ENCODE data around the gene MTMR10.

GRCh38 chr15:31016446-31016915, 25.1 kb upstream of the MTMR10 start:
- TF ChIP-seq CTCF (IDR thresholded peaks at IDR 0.05; ENCODE audit: poor library complexity, severe bottlenecking) (no peak), EZH2 (IDR thresholded peaks at IDR 0.05; ENCODE audit: borderline replicate concordance, insufficient read depth, low read length, poor library complexity, severe bottlenecking) (no peak), MXI1 (conservative IDR thresholded peaks at IDR 0.05; ENCODE audit: poor library complexity, severe bottlenecking) (no peak)

Measured in neural cell (in vitro differentiated cells).